Suprapubic skin (tissue), 4 donors: ENCODE data around the gene SYT1.

Source experiments
- POLR2A ChIP-seq, 2 donors: fragments of 450-650 bp; IDR thresholded peaks; one replicate each; pipeline ENCODE4 v1.6.1; 2017; ENCODE audit warnings: antibody characterized with exemption in 2 of 2, mild to moderate bottlenecking in 2 of 2, moderate library complexity in 2 of 2
- POLR2AphosphoS5 ChIP-seq, 3 donors: sonication (generic); formaldehyde crosslinking; IDR thresholded peaks; one replicate each; pipeline ENCODE4 v1.6.1; 2017; ENCODE audit warnings: antibody characterized with exemption in 3 of 3
- TF ChIP-seq, protein P1 (sequence below), 2 donors: fragments of 200-600 bp in 1 of 2; fragments of 450-650 bp in 1 of 2; sonication (generic) in 1 of 2; IDR thresholded peaks; one replicate each; pipeline ENCODE4 v1.5.1; 2016 to 2019; ENCODE audit warnings: antibody characterized with exemption in 2 of 2, mild to moderate bottlenecking in 1 of 2, moderate library complexity in 1 of 2

- TF ChIP-seq POLR2A (IDR thresholded peaks at IDR 0.05) (no peak), POLR2AphosphoS5 (IDR thresholded peaks at IDR 0.05) (no peak)
- TF ChIP-seq, protein P1, sequence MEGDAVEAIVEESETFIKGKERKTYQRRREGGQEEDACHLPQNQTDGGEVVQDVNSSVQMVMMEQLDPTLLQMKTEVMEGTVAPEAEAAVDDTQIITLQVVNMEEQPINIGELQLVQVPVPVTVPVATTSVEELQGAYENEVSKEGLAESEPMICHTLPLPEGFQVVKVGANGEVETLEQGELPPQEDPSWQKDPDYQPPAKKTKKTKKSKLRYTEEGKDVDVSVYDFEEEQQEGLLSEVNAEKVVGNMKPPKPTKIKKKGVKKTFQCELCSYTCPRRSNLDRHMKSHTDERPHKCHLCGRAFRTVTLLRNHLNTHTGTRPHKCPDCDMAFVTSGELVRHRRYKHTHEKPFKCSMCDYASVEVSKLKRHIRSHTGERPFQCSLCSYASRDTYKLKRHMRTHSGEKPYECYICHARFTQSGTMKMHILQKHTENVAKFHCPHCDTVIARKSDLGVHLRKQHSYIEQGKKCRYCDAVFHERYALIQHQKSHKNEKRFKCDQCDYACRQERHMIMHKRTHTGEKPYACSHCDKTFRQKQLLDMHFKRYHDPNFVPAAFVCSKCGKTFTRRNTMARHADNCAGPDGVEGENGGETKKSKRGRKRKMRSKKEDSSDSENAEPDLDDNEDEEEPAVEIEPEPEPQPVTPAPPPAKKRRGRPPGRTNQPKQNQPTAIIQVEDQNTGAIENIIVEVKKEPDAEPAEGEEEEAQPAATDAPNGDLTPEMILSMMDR (IDR thresholded peaks at IDR 0.05): no peak
Measured at GRCh38 chr12:79223761-79224160, 359.2 kb downstream of the SYT1 start.
